GM18861 (cell line): ENCODE data around the gene MRPS12.
"Not testable (repeated sequence)": the region's sequence is repeated elsewhere in the genome, so short reads cannot be mapped to it uniquely, and the experiment has no call there.

Experiments used
- ATAC-seq: cut with Tn5 transposase; IDR thresholded peaks from one replicate; pipeline ENCODE4 v1.9.1; 2021; ENCODE audit not compliant: unreplicated experiment

The MRPS12 gene

DNA sequence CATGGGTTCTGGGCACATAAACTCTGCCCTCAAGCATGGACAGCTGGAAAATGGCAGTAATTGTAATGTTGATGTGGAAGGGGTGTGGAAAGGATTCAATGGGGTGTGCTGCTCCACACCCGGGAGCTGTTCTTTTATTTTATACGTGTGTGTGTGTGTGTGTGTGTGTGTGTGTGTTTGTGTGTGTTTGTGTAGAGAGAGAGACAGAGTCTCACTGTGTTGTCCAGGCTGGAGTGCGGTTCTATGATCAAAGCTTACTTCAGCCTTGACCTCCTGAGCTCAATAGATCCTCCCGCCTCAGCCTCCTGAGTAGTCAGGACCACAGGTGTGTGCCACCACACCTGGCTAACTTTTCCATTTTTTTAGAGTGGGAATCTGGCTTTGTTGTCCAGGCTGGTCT lies 2.8 kb downstream of the MRPS12 start:
- ATAC-seq: no peak

DNA sequence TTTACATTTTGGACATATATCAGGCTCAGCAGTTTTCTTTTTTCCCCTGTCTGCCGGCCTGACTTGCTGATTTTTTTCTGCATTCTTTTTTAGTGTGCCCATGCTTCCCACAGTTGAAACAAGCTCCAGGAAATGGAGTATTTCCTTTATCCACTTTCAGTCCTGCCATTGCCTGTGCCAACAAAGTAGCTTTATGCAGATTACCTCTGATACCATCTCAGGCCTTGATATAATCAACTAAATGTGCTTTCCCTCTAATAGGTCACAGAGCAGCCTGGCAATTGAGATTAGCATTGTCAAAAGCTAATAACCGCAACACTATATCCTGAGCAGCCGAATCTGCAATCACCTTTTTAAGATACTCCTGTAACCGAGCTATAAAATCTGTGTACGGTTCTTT lies 9.2 kb downstream of the MRPS12 start:
- ATAC-seq: no peak

DNA sequence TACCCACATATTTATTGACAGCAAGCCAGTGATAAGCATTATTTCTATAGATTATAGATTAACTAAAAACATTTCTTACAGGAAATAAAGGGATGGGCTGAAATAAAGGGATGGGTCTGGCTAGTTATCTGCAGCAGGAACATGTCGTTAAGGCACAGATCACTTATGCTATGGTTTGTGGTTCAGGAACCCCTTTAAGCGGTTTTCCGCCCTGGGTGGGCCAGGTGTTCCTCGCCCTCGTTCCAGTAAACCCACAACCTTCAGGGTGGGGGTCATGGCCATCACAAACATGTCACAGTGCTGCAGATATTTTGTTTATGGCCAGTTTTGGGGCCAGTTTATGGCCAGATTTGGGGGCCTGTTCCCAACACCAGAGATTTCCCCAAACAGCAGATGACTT lies 10.7 kb downstream of the MRPS12 start:
- not testable (repeated sequence) for ATAC-seq

DNA sequence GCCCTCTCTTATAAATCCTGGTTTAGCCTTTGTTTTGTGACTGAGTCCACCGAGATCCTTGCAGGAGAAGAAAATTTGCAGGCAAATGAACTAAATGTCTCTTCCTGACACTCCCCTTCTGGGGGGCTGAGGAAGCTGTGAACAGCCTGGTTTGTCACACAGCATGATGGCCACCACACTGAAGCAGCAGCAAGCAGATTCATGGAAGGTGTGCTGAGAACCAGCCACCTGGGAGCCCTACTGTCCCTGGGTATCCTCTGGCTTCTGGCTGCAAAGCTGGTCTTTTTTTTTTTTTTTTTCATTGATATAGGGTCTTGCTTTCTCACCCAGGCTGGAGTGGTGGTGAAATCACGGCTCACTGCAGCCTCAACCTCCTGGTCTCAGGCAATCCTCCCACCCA lies 11.2 kb downstream of the MRPS12 start:
- no peak for ATAC-seq

DNA sequence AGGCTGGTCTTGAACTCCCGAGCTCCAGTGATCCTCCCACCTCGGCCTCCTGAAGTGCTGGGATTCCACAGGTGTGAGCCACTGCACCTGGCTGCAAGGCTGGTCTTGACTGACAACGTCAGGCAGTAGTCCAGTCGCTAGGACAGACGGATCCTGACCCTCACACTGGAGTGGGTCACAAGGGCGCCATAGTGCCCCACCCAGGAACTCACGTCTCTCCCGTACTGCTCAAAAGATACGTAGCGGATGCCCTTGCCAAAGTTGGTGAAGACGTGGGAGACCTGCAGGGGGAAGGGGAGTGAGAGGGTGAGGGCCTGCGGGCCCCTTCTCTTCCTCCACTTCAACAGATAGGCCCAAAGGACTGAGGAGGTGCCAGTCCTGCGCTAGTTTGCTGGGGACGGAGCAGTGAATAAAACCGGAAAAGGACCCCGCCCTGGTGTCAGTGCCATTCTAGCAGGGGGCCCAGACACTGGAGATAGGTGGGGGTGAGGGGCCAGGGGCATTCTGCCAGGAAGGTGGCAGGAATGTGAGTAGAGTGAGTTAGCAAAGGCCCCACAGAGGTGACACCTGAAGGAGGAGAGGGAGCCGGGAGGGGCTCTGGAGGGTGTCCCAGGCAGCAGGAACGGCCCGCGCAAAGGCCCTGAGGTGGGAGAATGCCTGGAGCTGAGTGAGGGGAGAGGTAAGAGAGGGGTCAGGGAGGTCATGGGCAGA lies 11.9 kb downstream of the MRPS12 start:
- ATAC-seq: no peak

DNA sequence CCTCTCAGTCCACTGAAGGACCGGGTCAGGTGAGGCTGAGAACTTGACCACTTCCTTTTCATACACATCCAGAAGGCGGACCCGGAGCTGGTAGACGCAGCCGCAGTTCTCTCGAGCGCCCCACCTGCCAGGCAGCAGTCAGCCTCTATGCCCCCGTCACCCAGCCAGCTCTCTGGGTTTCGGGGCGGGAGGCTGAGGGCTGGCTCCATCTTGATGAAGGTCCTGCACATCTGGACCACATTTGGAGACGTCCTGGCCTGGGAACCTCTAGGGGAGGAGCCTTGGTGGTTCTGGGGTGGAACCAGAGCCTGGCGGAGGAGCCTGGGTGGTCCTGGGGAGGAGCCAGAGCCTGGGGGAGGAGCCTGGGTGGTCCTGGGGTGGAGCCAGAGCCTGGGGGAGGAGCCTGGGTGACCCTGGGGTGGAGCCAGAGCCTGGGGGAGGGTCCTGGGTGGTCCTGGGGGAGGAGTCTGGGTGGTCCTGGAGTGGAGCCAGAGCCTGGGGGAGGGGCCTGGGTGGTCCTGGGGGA lies 14.3 kb downstream of the MRPS12 start:
- ATAC-seq: no peak

DNA sequence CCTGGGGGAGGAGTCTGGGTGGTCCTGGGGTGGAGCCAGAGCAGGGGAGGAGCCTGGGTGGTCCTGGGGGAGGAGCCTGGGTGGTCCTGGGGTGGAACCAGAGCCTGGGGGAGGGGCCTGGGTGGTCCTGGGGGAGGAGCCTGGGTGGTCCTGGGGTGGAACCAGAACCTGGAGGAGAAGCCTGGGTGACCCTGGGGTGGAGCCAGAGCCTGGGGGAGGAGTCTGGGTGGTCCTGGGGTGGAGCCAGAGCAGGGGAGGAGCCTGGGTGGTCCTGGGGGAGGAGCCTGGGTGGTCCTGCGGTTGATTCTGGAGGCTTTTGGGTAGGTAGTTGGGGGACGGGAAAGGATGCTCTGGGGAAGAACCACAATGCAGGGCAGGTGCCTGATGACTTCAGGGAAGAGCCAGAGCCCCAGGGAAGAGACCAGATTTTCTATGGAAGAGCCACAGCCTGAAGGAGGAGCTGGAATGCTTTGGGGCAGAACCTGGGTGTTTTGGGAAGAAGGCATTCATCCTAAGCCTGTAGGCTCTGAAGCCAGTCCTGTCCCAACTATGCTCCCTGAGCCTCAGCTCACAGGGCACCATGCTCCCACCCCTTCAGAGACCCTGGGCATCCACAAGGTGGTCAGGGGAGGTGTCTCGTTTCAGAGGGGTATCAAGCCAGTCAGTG lies 15.0 kb downstream of the MRPS12 start:
- ATAC-seq: no peak

DNA sequence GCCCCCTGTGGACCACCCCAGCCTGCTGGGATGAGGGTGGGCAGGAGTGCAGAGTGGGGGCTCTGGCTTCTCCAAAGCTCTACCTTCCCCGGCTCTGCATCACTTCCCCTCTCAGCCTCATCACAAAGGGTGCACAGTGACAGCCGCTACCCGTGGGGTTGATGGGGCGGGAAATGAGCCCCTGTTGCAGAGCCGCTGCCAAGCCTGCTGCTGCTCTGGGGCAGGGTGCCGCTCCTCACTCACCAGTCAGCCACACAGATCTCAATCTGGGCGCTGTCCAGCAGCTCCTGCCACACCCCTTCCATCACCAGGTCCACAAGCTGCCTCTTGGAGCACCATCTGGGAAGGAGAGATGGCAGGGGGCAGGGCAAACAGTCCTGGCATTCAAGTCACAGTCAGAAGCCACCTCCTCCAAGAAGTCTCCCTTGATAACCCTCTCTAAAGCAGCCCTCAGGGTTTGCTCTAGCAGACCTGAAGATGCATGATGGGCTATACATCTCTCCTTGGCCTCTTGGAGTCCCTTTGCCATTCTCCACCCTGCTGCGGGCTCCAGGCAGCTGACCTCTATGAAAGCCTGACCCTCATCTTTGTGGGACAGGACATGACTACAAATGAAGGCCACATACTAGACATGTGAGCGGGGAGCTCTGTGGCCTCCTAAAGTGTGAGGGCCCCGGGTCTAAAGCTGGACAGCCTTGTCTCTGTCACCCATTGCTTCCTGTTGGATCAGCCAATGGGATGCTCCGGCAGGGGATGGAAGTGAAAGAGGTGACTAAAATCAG lies 15.7 kb downstream of the MRPS12 start:
- ATAC-seq: no peak

DNA sequence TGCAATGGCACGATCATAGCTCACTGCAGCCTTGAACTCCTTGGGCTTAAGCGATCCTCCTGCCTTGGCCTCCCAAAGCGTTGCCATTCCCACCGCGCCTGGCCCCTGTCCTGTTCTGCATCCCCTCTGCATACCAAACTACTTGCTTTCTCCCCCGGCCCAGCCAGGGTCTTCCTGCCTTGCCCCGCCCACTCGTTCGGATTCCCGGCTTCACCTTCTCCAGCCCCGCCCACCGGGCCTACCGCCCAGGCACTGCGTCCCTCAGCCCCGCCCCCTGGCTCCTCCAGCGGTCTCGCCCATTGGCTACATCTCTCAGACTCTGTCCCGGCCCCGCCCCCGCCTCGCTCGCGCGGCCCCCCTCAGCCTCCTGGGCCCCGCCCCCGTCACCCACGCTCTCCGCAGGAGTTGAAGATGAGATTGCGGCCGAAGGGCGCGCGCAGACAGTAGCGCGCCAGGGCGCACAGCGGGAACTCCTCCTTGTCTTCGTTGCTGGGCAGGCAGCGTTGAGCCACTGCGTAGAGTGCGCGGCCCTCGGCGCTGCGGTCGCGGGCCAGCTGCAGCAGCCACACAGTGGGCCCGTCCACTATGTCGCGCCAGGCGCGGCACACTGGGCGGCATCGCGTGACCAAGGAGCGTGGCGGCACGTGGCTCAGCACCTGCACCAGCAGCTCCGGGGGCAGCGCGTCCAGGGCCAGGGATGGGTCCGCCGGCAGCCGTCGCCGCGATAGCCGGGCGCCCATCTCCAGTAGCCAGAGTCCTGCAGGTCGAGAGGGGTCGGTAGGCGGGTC lies 19.0 kb downstream of the MRPS12 start:
- no peak for ATAC-seq

DNA sequence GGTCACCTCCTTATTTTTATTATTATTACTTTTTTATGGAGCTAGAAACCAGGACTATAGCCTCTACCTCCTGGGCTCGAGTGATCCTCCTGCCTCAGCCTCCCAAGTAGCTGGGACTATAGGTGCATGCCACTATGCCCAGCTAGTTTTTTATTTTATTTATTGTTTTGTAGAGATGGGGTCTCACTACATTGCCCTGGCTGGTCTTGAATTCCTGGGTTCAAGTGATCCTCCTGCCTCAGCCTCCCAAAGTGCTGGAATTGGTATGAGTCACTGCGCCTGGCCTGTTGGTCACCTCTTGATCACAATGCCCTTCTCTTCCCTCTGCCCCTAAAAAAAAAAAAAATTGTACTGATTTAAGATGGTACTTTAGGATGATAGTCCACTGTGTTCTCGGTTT lies 20.4 kb downstream of the MRPS12 start:
- no peak for ATAC-seq

DNA sequence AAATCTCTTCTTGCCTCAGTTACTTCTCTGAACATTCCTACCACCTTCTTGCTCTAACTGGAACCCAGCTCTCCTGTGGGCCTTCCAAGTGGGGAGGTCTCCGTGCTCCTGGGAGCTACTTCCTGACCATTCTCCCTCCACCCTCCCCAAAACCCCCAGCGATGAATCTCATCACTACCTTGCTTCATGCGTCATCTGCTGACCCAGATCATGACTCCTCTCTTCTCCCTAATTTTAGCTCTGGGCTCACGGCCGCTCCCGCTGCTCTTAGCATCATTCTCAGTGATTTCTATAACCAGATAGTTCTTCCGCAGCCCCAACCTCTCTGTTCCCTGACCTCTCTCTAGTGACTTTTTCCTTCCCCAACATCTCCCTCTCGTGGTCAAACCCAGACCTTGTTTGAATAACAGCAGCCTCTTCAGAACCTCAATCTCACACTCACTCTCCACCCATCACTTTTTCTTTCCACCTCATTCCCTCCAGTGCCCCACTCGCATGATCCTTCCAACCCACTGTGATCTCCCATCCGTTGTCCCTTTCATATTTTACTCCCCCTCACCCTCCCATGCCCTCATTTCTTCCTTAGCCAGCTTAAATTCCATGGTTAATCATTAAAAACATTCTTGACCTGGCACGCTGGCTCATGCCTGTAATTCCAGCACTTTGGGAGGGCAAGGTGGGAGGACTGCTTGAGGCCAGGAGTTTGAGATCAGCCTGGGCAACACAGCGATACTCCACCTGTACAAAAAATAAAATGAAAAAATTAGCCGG lies 21.8 kb downstream of the MRPS12 start:
- no peak for ATAC-seq

DNA sequence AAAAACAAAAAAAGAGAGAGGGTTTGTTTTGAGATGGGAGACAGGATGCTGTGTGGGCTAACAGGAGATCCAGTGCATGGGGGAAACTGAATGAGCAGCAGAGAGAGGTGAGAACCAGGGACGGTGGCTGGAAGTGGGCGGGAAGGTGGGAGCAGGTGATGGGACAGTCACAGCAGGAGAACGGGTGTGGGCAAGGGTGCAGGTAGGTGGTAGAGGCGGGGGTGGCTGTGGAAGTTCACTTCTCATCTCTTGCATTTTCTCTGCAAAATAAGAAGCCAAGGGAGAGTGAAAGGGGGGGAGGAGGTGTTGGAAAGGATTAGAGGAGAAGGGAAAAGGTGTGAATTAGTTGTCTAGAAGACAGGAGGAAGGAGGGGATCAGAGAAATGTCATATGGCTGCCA lies 22.9 kb downstream of the MRPS12 start:
- no peak for ATAC-seq

DNA sequence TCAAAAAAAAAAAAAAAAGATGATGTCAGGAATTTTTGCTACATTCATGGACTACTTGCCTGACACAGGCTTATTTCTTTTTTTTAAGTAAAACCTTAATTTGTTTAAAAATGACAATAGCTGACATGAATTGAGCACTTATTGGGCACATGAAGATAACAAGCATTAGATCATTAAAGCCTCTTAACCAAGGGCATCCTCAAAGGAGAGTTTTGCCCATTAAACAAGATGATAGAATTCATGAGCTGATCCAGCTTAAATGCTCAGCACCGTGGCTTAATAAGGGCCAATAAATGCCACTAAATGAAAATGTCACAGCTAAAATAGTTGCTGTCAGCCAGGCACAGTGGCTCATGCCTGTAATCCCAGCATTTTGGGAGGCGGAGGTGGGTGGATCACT lies 25.5 kb downstream of the MRPS12 start:
- ATAC-seq: no peak

DNA sequence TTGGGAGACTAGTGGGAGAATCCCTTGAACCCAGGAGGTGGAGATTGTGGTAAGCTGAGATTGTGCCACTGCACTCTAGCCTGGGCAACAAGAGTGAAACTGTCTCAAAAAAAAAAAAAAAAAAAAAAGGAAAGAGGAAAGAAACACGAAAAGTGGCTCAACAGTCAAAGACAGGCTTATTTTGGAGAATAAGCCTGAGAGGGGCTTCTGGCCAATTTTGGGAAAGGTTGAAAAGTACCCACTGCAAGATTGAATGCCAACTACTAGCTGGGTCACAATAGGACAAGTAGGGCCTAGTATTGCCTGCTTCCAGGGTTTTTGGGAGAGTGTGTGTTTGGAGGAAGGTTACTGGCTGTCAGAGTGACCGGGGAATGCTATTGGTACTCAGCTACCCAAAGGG lies 27.6 kb downstream of the MRPS12 start:
- no peak for ATAC-seq

DNA sequence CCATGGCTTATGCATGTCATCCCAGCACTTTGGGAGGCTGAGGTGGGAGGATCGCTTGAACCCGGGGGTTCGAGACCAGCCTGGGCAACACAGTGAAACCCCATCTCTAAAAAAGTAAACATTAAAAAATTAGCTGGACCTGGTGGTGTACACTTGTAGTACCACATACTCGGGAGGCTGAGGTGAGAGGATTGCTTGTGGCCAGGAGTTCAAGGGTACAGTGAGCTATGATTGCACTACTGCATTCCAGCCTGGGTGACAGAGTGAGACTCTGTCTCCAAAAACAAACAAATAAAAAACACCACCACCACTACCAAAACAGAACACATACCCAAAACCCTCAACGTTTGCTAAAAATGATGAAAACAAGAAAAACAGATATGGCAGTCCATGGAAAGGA lies 28.9 kb downstream of the MRPS12 start:
- no peak for ATAC-seq

DNA sequence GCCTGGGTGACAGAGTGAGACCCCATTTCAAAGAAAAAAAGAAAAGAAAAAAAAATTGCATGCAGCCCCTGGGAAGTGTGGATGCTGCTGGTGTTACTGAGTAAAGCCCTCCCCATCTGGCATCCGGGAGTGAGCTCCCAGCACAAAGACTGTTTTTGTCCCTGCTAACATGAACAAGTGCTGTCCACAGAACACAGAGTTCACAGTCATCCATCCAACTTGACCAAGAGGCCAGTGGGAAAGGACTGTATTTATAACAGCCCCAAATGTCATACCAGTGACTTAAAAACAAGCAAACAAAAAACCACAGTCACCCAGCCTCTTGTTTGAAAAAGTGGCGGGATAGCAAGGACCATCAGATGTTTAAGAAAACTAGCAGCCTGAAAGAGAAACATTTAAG lies 34.0 kb downstream of the MRPS12 start:
- ATAC-seq: no peak

DNA sequence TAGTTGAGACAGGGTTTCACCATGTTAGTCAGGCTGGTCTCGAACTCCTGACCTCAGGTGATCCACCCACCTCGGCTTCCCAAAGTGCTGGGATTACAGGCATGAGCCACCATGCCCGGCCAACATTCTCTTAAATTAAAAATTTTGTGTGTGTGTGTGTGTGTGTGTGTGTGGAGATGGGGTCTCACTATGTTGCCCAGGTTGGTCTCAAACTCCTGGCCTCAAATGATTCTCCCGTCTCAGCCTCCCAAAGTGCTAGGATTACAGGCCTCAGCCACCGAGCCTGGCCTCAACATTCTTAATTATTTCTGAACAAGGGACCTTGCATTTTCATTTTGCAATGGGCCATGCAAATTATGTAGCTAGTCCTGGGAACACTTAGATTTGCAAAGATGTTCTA lies 35.4 kb downstream of the MRPS12 start:
- ATAC-seq: not testable (repeated sequence)

DNA sequence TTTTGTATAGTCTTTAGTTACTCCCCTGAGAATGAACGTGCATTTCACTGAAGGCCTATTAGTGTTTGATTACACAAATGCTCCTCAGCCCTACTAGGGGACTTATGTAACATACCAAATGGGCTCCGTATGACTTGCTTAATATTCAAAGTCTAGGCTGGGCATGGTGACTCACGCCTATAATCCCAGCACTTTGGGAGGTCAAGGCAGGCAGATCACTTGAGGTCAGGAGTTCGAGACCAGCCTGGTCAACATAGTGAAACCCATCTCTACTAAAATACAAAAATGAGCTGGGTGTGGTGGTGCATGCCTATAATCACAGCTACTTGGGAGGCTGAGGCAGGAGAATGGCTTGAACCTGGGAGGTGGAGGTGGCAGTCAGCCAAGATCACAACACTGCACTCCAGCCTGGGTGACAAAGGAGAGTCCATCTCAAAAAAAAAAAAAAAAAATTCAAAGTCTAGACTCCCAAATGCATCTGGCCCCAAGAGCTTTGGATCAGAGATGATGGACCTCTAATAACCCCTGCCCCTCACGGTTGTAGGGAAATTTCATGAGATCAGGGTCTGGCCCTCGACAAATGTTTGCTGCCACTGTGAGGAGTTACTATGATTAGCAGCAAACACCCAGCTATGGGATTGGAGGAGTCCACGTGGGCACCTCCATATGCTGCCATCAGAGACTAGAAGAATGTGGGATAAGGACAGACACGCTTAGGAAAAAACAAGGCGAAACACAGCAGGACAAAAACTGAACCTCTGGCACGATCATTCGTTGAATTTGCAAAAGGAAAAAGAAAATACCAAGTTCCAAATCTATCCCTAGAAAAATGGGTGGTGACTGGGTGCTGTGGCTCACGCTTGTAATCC lies 40.2 kb downstream of the MRPS12 start:
- no peak for ATAC-seq

DNA sequence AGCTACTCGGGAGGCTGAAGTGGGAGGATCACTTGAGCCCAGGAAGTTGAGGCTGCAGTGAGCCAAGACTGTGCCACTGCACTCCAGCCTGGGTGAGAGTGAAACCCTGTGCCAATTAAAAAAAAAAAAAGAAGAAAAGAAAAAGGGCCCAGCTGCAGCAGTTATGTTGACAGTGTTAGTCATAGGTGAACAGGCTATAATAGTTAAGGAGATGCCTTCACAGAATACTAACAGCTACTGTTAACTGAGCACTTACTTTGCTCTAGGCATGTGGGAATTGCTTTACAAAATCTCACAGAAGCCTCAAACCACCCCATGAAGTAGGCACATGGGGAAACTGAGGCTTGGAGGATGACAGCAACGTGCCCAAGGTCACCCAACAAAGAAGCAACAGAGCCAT lies 40.9 kb downstream of the MRPS12 start:
- no peak for ATAC-seq
